Activated T-cell treated with anti-CD3 and anti-CD28 coated beads, Interleukin-2, amount 50 U/mL, for 72 hours (primary cell): ENCODE data around the gene POU2F3. TPM values are rescaled to one million over a fixed set of nuclear protein-coding genes. Genes with fewer than 3 reads are reported as not detected.

Experiments used
- ATAC-seq, 2 donors: fragments of 150-1000 bp; cut with Tn5 transposase; replicated peaks in 1 of 2; 2 replicates each; pipeline ENCODE4 v1.10.0; 2021; ENCODE audit warnings: moderate library complexity in 2 of 2, mild to moderate bottlenecking in 1 of 2
- DNase-seq, 2 donors: peaks; one replicate each; pipeline ENCODE4 v3.0.0; 2021 to 2022; ENCODE audit warnings: mixed read lengths in 1 of 2
- H3K27ac Mint-ChIP-seq: one replicate; pipeline ENCODE4 v1.8.0; 2022; ENCODE audit warnings: mild to moderate bottlenecking, moderate library complexity, mixed read lengths
- H3K27me3 Mint-ChIP-seq: one replicate; pipeline ENCODE4 v1.8.0; 2022; ENCODE audit warnings: low read depth, mixed read lengths
- H3K36me3 Mint-ChIP-seq, 2 donors: one replicate each; pipeline ENCODE4 v1.8.0; 2022; ENCODE audit warnings: mixed read lengths in 2 of 2, mild to moderate bottlenecking in 1 of 2; ENCODE audit not compliant: insufficient read depth in 2 of 2
- H3K4me1 Mint-ChIP-seq: one replicate; pipeline ENCODE4 v1.8.0; 2022; ENCODE audit warnings: low read depth, mixed read lengths
- H3K4me3 Mint-ChIP-seq, 2 donors: one replicate each; pipeline ENCODE4 v1.8.0; 2022; ENCODE audit warnings: mild to moderate bottlenecking in 2 of 2, mixed read lengths in 2 of 2, moderate library complexity in 2 of 2
- H3K9me3 Mint-ChIP-seq, 2 donors: one replicate each; pipeline ENCODE4 v1.8.0; 2022; ENCODE audit warnings: mixed read lengths in 2 of 2
- total RNA-seq, 2 donors: library from RNA; stranded (reverse); gene quantifications; one replicate each; pipeline ENCODE4 v1.2.3, GENCODE V29; 2022

The POU2F3 gene
- total RNA-seq: under 1 TPM; 0.14 to 0.39 TPM

- peak in 1 of 2 donors; percentile 14 for DNase-seq
- ATAC-seq: no peak
- Mint-ChIP-seq H3K27ac (no peak within 1 kb of the TSS), H3K4me1 (peaks cover 13% of the 10 kb centered on the region), H3K27me3 (peaks cover 93% of the 10 kb centered on the region), H3K9me3 (no peaks in the 10 kb centered on the region), H3K4me3 (no peak within 1 kb of the TSS), H3K36me3 (no peaks in the 10 kb centered on the region)
These were observed at the start of gene POU2F3 for GRCh38 chr11:120239713-120240640. Gene POU2F3 (plus strand): TSS chr11:120240140. CDS start chr11:120240344, 204 bp downstream.

DNA sequence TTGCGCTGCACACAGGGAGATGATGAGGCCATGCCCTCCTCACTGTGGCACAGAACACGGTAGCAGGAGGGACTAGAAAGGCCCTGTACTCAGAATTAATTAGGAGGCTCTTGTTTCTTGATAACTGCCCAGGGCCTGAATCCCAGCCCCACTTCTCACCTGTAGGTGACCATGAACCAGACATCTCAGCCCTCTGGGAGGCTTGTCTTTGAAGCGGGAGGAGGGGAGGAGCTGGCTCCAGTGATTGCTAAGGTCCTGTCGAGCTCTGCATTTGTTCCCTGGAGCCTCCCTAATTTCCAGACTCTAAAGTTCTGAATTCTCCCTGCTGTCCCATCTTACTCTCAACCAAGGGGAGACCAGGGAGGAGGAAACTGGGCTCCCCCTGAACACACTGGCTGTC is 48.9 kb upstream of the POU2F3 start:
- peaks cover 23% of the 10 kb centered on the region for H3K27me3 Mint-ChIP-seq
- ATAC-seq (no peak), DNase-seq (no peak)
- no peaks in the 10 kb centered on the region for H3K9me3 Mint-ChIP-seq
- H3K27ac Mint-ChIP-seq: no peak overlapping the region
- H3K36me3 Mint-ChIP-seq: no peaks in the 10 kb centered on the region
- H3K4me1 Mint-ChIP-seq: peaks cover 10% of the 10 kb centered on the region
- no peak overlapping the region for H3K4me3 Mint-ChIP-seq

DNA sequence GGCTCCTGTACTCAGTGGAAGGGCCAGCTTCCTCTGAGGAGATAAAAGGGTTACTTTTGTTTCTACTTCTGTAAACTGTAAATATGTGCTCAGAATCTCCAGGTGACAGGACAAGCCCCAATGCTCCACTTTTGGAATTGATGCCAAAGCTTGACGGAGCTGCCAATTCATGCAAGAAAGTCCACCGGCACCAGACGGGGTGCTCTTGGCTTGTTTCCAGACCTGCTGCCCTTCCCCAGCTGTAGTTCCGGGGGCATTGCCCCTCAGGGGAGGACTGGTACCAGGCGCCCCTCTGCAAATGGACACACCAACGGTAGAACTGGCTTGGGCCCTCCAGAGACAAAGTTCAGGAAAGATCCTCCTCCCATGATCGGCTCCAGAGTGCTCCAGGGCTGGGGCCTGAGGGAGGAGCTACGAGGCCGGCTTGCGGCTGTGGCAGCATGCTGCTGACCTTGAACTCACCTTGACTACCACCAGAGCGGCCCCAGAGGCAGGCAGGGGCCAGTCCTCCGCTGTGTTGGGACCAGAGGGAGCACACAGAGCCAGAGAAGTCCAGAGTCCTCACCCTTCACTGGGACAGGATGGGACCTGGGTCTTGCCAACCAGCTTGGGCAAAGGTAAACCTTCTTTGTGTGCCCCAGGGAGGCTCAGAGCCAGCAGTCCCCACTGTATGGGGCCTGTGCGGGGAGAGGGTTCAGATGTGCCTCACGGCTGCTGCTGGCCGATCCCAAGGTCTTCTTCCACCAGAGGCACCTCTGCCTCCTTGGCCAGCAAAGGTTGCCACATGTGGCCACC is 46.9 kb upstream of the POU2F3 start:
- no peaks in the 10 kb centered on the region for H3K4me1 Mint-ChIP-seq

DNA sequence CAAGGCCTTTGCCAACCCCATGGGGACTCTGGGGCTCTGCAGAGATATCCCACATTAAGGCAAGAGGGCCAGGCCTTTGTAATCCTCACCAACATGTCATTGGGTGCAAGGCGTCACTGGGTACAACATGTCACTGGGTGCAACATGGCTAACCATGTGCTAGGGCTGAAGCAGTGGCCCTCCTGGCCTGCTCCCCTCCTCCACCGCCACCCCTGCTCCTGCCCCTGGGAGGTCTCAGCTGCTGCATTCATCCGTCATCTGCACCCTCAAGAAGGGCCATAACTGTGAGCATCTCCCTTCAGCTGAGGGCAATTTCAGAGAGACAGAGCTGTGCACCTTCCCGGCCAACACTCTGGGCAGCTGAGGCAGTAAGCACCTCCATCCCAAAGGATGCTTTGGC is 45.8 kb upstream of the POU2F3 start:
- H3K4me1 Mint-ChIP-seq: no peaks in the 10 kb centered on the region
- ATAC-seq (no peak), DNase-seq (no peak)
- H3K27ac Mint-ChIP-seq: no peak overlapping the region
- no peaks in the 10 kb centered on the region for H3K36me3 Mint-ChIP-seq
- no peaks in the 10 kb centered on the region for H3K9me3 Mint-ChIP-seq
- no peak overlapping the region for H3K4me3 Mint-ChIP-seq
- H3K27me3 Mint-ChIP-seq: no peaks in the 10 kb centered on the region

More for the DNA sequence above, 46.9 kb upstream of the POU2F3 start:
- H3K27ac Mint-ChIP-seq: no peak overlapping the region
- no peak overlapping the region for H3K4me3 Mint-ChIP-seq
- no peak for ATAC-seq
- no peaks in the 10 kb centered on the region for H3K9me3 Mint-ChIP-seq
- H3K27me3 Mint-ChIP-seq: peaks cover 7% of the 10 kb centered on the region
- DNase-seq: no peak
- no peaks in the 10 kb centered on the region for H3K36me3 Mint-ChIP-seq

DNA sequence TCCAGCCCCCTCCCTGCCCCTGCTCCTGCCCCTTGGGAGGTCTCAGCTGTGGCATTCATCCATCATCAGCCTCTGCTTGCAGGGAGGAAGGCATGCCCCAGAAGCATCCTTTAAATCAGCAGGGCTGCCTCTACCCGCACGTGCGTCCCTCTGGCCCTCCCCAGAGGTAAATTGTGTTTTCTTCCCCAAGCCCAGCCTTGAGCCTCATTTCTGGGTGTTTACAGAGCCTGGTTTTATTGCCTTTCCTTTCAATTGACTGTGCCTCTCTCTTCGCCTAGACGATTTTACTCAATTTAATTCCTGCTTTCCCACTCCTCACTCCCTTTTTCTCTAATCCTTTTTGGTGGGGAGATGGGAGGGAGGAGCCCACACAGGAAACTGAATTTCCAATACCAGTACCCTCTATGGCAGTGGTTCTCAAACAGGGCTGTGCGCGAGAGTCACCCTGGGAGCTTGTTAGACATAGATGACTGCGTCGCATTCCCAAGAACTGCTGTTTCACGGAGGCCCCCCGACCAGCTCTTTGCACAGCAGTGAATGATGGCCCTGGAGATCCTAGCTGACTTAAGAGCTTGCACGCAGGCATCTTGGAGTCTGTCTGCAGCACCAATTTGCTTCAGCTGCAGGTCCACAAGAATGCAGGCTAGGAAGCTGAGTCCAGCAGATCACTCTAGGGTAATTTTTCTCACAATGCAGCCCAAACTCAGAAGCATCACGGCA is 44.2 kb upstream of the POU2F3 start:
- H3K4me1 Mint-ChIP-seq: no peaks in the 10 kb centered on the region
- H3K9me3 Mint-ChIP-seq: no peaks in the 10 kb centered on the region
- ATAC-seq (no peak), DNase-seq (no peak)
- no peaks in the 10 kb centered on the region for H3K36me3 Mint-ChIP-seq
- H3K4me3 Mint-ChIP-seq: no peak overlapping the region
- peaks cover 10% of the 10 kb centered on the region for H3K27me3 Mint-ChIP-seq
- H3K27ac Mint-ChIP-seq: no peak overlapping the region

DNA sequence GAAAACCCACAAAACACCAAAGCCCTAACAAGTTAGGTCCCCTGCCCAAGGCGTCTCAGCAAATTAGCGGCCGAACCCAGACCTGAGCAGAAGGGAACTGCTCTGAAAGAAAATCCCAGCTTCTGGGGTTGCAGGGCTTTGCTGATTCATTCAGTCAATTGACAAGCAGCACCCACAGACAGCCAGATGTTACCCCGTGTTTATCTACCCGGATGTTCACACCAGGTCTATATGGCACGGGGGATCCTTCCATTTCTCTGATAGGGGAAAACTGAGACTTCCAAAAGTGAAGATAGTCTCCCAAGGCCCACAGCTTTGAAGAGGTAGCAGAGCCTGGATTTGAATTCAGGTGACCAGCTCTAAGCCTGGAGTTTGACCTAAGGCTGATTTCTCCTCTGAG is 43.1 kb upstream of the POU2F3 start:
- ATAC-seq: no peak
- Mint-ChIP-seq H3K36me3 (no peaks in the 10 kb centered on the region), H3K27me3 (peaks cover 12% of the 10 kb centered on the region), H3K4me3 (no peak overlapping the region), H3K9me3 (no peaks in the 10 kb centered on the region), H3K4me1 (no peaks in the 10 kb centered on the region), H3K27ac (no peak overlapping the region)
- DNase-seq: no peak

DNA sequence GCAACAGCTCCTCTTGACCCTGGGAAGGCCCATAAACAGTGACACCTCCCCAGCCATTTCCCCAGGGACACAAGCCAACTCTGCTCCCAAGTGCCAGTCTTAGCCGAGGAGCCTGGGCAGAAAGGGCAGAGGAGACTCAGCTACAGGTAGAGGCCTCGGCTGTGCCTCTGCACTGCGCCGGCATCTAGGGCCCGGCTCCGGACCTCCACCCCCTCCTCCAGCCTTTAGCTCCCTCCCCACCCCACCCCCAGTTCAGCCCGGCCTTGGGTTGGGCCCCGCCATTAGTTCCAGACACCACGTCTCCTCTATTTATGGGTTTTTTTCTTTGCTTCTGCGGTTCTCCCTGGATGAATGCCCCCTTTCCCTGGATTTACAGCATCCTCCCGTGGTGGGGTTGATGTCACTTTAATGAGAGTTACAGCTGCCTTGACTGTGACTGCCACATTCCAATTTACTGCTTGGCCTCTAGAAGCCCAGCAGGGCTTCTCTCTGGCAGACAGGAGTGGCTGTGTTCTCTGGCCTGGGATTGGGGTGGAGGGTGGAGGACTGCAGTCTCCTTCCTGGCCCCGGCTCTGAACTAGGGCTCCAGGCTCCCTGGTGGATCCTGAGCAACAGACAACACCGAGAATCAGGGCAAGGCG is 42.6 kb upstream of the POU2F3 start:
- H3K27me3 Mint-ChIP-seq: peaks cover 12% of the 10 kb centered on the region
- ATAC-seq (no peak), DNase-seq (no peak)
- no peaks in the 10 kb centered on the region for H3K4me1 Mint-ChIP-seq
- no peak overlapping the region for H3K27ac Mint-ChIP-seq
- no peaks in the 10 kb centered on the region for H3K9me3 Mint-ChIP-seq
- no peak overlapping the region for H3K4me3 Mint-ChIP-seq
- H3K36me3 Mint-ChIP-seq: no peaks in the 10 kb centered on the region

DNA sequence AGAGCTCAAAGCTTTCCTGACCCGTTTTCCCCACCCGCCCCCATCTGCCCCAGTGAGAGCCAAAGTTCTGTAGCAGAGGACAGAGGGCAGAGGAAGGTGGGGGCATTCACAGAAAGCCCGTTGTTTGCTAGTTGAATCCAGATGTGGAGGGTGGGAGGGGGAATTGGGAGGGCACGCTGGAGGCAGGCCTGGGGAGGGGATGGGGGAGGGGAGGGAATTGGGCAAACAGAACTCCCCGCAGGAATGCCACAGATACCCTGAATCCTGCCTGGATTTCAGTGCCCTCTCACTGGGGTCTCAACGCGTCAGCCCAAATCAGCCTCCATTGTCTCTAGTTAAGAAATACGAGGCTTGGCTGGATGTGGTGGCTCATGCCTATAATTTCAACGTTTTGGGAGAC is 42.0 kb upstream of the POU2F3 start:
- ATAC-seq: no peak
- Mint-ChIP-seq H3K27me3 (peaks cover 12% of the 10 kb centered on the region), H3K9me3 (no peaks in the 10 kb centered on the region)

GRCh38 chr11:120198403-120198786 is 41.5 kb upstream of the POU2F3 start:
- Mint-ChIP-seq H3K4me3 (no peak overlapping the region), H3K27ac (no peak overlapping the region), H3K36me3 (no peaks in the 10 kb centered on the region), H3K27me3 (peaks cover 12% of the 10 kb centered on the region), H3K4me1 (no peaks in the 10 kb centered on the region), H3K9me3 (no peaks in the 10 kb centered on the region)
- no peak for ATAC-seq
- no peak for DNase-seq

More for the DNA sequence above, 42.0 kb upstream of the POU2F3 start:
- no peak for DNase-seq
- Mint-ChIP-seq H3K27ac (no peak overlapping the region), H3K4me3 (no peak overlapping the region), H3K36me3 (no peaks in the 10 kb centered on the region), H3K4me1 (no peaks in the 10 kb centered on the region)

DNA sequence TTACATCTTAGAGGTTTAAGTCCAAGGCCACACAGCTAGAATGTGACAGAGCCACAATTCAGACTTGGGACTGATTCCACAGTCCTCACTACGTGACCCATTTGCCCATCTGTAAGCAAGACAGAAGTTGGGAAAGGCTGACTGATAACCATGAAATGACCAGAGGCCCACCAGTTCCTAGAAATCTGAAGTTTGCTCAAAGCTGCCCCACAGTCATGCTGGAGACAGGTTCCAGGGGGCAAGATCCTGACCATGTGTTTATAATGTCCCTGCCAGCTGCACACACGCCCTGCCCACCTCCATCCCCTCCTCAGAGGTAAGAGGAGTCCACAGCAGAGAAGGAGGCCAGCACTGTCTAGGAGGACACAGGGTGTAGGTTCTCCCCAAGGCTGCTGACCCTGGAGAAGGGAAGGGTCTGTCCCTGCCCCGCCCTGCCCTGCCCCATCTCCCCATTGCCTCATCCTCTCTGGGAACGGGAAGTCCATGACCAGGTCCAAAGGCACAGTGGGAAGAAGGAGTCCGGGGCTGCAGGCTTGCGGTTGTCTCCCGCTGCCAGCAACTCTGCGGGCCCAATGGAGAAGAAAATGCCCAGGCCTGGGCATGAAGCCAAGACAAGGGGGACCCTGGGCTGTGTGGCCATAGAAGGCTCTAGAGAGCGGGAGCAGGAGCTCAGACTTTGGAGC is 41.0 kb upstream of the POU2F3 start:
- no peaks in the 10 kb centered on the region for H3K4me1 Mint-ChIP-seq
- H3K4me3 Mint-ChIP-seq: no peak overlapping the region
- H3K27me3 Mint-ChIP-seq: peaks cover 12% of the 10 kb centered on the region
- no peak for ATAC-seq
- no peak overlapping the region for H3K27ac Mint-ChIP-seq
- H3K9me3 Mint-ChIP-seq: no peaks in the 10 kb centered on the region
- no peak for DNase-seq
- no peaks in the 10 kb centered on the region for H3K36me3 Mint-ChIP-seq

GRCh38 chr11:120199613-120200012 is 40.3 kb upstream of the POU2F3 start:
- ATAC-seq: no peak
- DNase-seq: no peak
- no peaks in the 10 kb centered on the region for H3K36me3 Mint-ChIP-seq
- H3K27me3 Mint-ChIP-seq: peaks cover 12% of the 10 kb centered on the region
- H3K9me3 Mint-ChIP-seq: no peaks in the 10 kb centered on the region
- H3K27ac Mint-ChIP-seq: no peak overlapping the region
- H3K4me3 Mint-ChIP-seq: no peak overlapping the region
- no peaks in the 10 kb centered on the region for H3K4me1 Mint-ChIP-seq

GRCh38 chr11:120200677-120201076 is 39.3 kb upstream of the POU2F3 start:
- Mint-ChIP-seq H3K27ac (no peak overlapping the region), H3K4me1 (no peaks in the 10 kb centered on the region), H3K4me3 (no peak overlapping the region), H3K9me3 (no peaks in the 10 kb centered on the region), H3K27me3 (peaks cover 12% of the 10 kb centered on the region), H3K36me3 (no peaks in the 10 kb centered on the region)
- no peak for DNase-seq
- no peak for ATAC-seq
